Right ventricle myocardium superior (tissue), 1 donor: ENCODE measurements around the gene CYB561A3. TPM values are rescaled to one million over a fixed set of nuclear protein-coding genes. Genes with fewer than 3 reads are reported as not detected.

Source experiments
- total RNA-seq: library from RNA; stranded (reverse); fragmentation: NEBNext Ultra II Directional; extraction: Animal tissue kit (Norgen Biotek cat#: 25700); gene quantifications from one replicate; pipeline ENCODE4 v1.2.1, GENCODE V29; 2021
- donor health status: DM: no; HTN: yes; CAD: no; lungs with severe emphysema.

The CYB561A3 gene
- total RNA-seq, 1 donor from 2014 or later = 14.2 TPM

Other genes with a start within 250 kb of the CYB561A3 start
- gene VPS37C, start 200.5 kb downstream of the CYB561A3 start, total RNA-seq = 14.3 TPM
- not detected for gene PGA3, start 158.4 kb downstream of the CYB561A3 start, total RNA-seq
- gene PGA4, start 139.5 kb downstream of the CYB561A3 start, total RNA-seq = 0.83 TPM
- gene PGA5, start 120.7 kb downstream of the CYB561A3 start, total RNA-seq = not detected
- gene VWCE, start 66.6 kb downstream of the CYB561A3 start, total RNA-seq = 0.73 TPM
- 111 TPM for gene DDB1, start 28.8 kb downstream of the CYB561A3 start, total RNA-seq
- gene TKFC, start 28.7 kb downstream of the CYB561A3 start, total RNA-seq = 12.9 TPM
- 17.7 TPM for gene TMEM138, start 492 bp upstream of the CYB561A3 start, total RNA-seq
- 3.7 TPM for gene TMEM216, start 30.7 kb upstream of the CYB561A3 start, total RNA-seq
- gene CPSF7, start 68.1 kb upstream of the CYB561A3 start, total RNA-seq = 32.5 TPM
- 33.7 TPM for gene SDHAF2, start 68.2 kb upstream of the CYB561A3 start, total RNA-seq
- gene LRRC10B, start 146.9 kb upstream of the CYB561A3 start, total RNA-seq = 0.46 TPM
- 23.7 TPM for gene SYT7, start 219.2 kb upstream of the CYB561A3 start, total RNA-seq